WTC11 (cell line): ENCODE measurements around the gene ARL15. TPM values are rescaled to one million over a fixed set of nuclear protein-coding genes. Genes with fewer than 3 reads are reported as not detected.

Experiments used
- ARID4B ChIP-seq: sonication (generic); formaldehyde crosslinking; IDR thresholded peaks from 2 replicates; pipeline ENCODE4 v1.8.0; 2023; ENCODE audit warnings: missing genetic modification reagents, mild to moderate bottlenecking, borderline replicate concordance
- ATF1 ChIP-seq: sonication (generic); formaldehyde crosslinking; IDR thresholded peaks from 2 replicates; pipeline ENCODE4 v1.8.1; 2023; ENCODE audit warnings: mild to moderate bottlenecking, moderate library complexity, missing genetic modification reagents
- CBFB ChIP-seq: sonication (generic); formaldehyde crosslinking; IDR thresholded peaks from 2 replicates; pipeline ENCODE4 v1.8.1; 2022; ENCODE audit warnings: mild to moderate bottlenecking, low read depth, missing genetic modification reagents
- ELF4 ChIP-seq: sonication (generic); formaldehyde crosslinking; IDR thresholded peaks from 2 replicates; pipeline ENCODE4 v1.8.1; 2022; ENCODE audit warnings: low read depth, mild to moderate bottlenecking, moderate library complexity, missing genetic modification reagents
- FOXJ3 ChIP-seq: sonication (generic); formaldehyde crosslinking; IDR thresholded peaks from 2 replicates; pipeline ENCODE4 v1.9.0; 2021; ENCODE audit warnings: missing genetic modification reagents, mild to moderate bottlenecking, borderline replicate concordance
- GABPB1 ChIP-seq: sonication (generic); formaldehyde crosslinking; IDR thresholded peaks from 2 replicates; pipeline ENCODE4 v1.8.1; 2023; ENCODE audit warnings: mild to moderate bottlenecking, missing genetic modification reagents
- GRHL2 ChIP-seq: fragments of 250-450 bp; sonication (Bioruptor Pico); IDR thresholded peaks from 2 replicates; pipeline ENCODE4 v1.8.0; 2022; ENCODE audit warnings: mild to moderate bottlenecking, moderate library complexity; ENCODE audit not compliant: insufficient replicate concordance, severe bottlenecking
- JAZF1 ChIP-seq: fragments of 250-450 bp; sonication (Bioruptor Pico); IDR thresholded peaks from 2 replicates; pipeline ENCODE4 v1.9.0; 2021; ENCODE audit warnings: moderate library complexity, mild to moderate bottlenecking, inconsistent platforms
- JUN ChIP-seq: sonication (generic); formaldehyde crosslinking; IDR thresholded peaks from 2 replicates; pipeline ENCODE4 v1.8.0; 2023; ENCODE audit warnings: mild to moderate bottlenecking, missing genetic modification reagents
- MYBL2 ChIP-seq: sonication (generic); formaldehyde crosslinking; IDR thresholded peaks from 2 replicates; pipeline ENCODE4 v1.8.1; 2023; ENCODE audit warnings: mild to moderate bottlenecking, moderate library complexity, missing genetic modification reagents
- NFYB ChIP-seq: sonication (generic); formaldehyde crosslinking; conservative IDR thresholded peaks from 2 replicates; pipeline ENCODE4 v1.8.0; 2022; ENCODE audit warnings: low read depth, missing genetic modification reagents
- PRDM15 ChIP-seq: sonication (generic); formaldehyde crosslinking; IDR thresholded peaks from 2 replicates; pipeline ENCODE4 v1.8.0; 2022; ENCODE audit warnings: missing genetic modification reagents
- RORB ChIP-seq: fragments of 250-450 bp; sonication (Bioruptor Pico); IDR thresholded peaks from 2 replicates; pipeline ENCODE4 v1.9.0; 2021; ENCODE audit warnings: mild to moderate bottlenecking
- SMAD3 ChIP-seq: sonication (generic); formaldehyde crosslinking; IDR thresholded peaks from 2 replicates; pipeline ENCODE4 v1.8.0; 2022; ENCODE audit warnings: missing genetic modification reagents, mild to moderate bottlenecking, borderline replicate concordance
- SMAD4 ChIP-seq: sonication (generic); formaldehyde crosslinking; IDR thresholded peaks from 2 replicates; pipeline ENCODE4 v1.8.0; 2022; ENCODE audit warnings: mild to moderate bottlenecking, missing genetic modification reagents
- SOX15 ChIP-seq: fragments of 250-450 bp; sonication (Bioruptor Pico); IDR thresholded peaks from 2 replicates; pipeline ENCODE4 v1.9.0; 2021; ENCODE audit warnings: mild to moderate bottlenecking
- STAT6 ChIP-seq: sonication (generic); formaldehyde crosslinking; conservative IDR thresholded peaks from 2 replicates; pipeline ENCODE4 v1.8.1; 2023; ENCODE audit warnings: mild to moderate bottlenecking, low read depth, missing genetic modification reagents, moderate library complexity
- ZBTB21 ChIP-seq: sonication (generic); formaldehyde crosslinking; IDR thresholded peaks from 2 replicates; pipeline ENCODE4 v1.8.1; 2023; ENCODE audit warnings: mild to moderate bottlenecking, missing genetic modification reagents, borderline replicate concordance
- ZNF232 ChIP-seq: sonication (generic); formaldehyde crosslinking; IDR thresholded peaks from 2 replicates; pipeline ENCODE4 v1.8.0; 2022; ENCODE audit warnings: mild to moderate bottlenecking, missing genetic modification reagents
- ZNF671 ChIP-seq: fragments of 250-450 bp; sonication (Bioruptor Pico); IDR thresholded peaks from 2 replicates; pipeline ENCODE4 v1.8.0; 2021; ENCODE audit warnings: mild to moderate bottlenecking
- total RNA-seq: library from RNA; stranded (reverse); gene quantifications from 3 replicates; pipeline ENCODE4 v1.2.3, GENCODE V29; 2021
- TF ChIP-seq, protein P1 (sequence below): sonication (generic); formaldehyde crosslinking; IDR thresholded peaks from 2 replicates; pipeline ENCODE4 v1.8.1; 2022; ENCODE audit warnings: mild to moderate bottlenecking, missing genetic modification reagents, moderate library complexity, borderline replicate concordance
- TF ChIP-seq, protein P2 (sequence below): sonication (generic); formaldehyde crosslinking; IDR thresholded peaks from 2 replicates; pipeline ENCODE4 v1.8.1; 2023; ENCODE audit warnings: mild to moderate bottlenecking, missing genetic modification reagents
- TF ChIP-seq, protein P3 (sequence below): sonication (generic); formaldehyde crosslinking; IDR thresholded peaks from 2 replicates; pipeline ENCODE4 v1.8.0; 2023; ENCODE audit warnings: missing genetic modification reagents
- TF ChIP-seq, protein P4 (sequence below): sonication (generic); formaldehyde crosslinking; IDR thresholded peaks from 2 replicates; pipeline ENCODE4 v1.8.1; 2022; ENCODE audit warnings: mild to moderate bottlenecking, moderate library complexity, missing genetic modification reagents

Gene ARL15
- total RNA-seq, 1 experiment from 2014 or later: 20.1 TPM

DNA sequence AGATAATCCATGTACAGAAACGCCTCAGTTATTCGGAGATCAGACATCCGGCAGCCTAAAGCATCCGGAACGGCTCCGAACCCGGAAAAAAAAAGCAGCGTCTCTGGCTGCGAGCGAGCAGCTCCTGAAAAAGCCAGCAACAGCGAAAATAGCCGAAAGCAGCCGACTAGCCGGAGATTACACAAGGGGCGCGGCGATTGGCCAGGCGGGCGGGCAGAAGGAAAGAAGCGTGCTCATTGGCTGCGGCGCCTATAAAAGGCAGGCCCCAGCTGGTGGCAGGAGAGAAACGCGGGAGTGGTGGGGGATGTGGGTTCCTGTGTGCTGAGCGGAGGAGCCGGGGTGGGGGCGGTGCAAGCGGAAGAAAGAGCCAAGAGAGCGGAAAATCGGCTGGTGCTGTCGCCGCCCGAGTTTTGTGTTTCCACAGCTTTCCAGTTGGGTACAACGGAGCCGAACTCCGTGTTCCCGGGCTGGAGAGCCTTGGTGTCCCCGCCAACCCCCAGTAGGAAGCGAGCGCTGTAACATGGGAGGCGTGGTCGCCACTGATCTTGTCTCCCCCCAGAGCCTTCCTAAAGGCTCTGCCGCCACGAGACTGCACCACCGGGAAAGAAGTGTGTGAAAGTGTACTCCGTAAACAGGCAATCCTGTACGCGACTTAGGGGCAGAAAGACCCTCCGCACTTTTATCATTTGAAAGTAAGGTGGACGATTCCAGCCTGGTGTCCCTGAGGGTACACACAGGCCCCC, at the start of gene ARL15 (continued):
- TF ChIP-seq ARID4B (CRISPR knock-in tag) (peak; percentile 28; the same call in 1 of the 2 replicates), ZNF671 (CRISPR knock-in tag) (no peak), JAZF1 (CRISPR knock-in tag) (no peak), JUN (0 out of 2 replicates have a peak, but pooled peaks have one; percentile 9), ATF1 (CRISPR knock-in tag) (no peak), SMAD3 (no peak), ELF4 (CRISPR knock-in tag) (no peak), PRDM15 (no peak), STAT6 (CRISPR knock-in tag) (no peak), GABPB1 (CRISPR knock-in tag) (peak; percentile 21; the same call in 1 of the 2 replicates), RORB (CRISPR knock-in tag) (peak; percentile 73; the same call in 1 of the 2 replicates), SOX15 (CRISPR knock-in tag) (no peak), ZBTB21 (CRISPR knock-in tag) (no peak), SMAD4 (no peak), GRHL2 (CRISPR knock-in tag) (no peak), CBFB (CRISPR knock-in tag) (no peak), ZNF232 (CRISPR knock-in tag) (peak; percentile 30), MYBL2 (CRISPR knock-in tag) (no peak), NFYB (CRISPR knock-in tag) (peak; percentile 54), FOXJ3 (CRISPR knock-in tag) (no peak)
- TF ChIP-seq, protein P1, sequence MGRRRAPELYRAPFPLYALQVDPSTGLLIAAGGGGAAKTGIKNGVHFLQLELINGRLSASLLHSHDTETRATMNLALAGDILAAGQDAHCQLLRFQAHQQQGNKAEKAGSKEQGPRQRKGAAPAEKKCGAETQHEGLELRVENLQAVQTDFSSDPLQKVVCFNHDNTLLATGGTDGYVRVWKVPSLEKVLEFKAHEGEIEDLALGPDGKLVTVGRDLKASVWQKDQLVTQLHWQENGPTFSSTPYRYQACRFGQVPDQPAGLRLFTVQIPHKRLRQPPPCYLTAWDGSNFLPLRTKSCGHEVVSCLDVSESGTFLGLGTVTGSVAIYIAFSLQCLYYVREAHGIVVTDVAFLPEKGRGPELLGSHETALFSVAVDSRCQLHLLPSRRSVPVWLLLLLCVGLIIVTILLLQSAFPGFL: no peak
- TF ChIP-seq, protein P2, sequence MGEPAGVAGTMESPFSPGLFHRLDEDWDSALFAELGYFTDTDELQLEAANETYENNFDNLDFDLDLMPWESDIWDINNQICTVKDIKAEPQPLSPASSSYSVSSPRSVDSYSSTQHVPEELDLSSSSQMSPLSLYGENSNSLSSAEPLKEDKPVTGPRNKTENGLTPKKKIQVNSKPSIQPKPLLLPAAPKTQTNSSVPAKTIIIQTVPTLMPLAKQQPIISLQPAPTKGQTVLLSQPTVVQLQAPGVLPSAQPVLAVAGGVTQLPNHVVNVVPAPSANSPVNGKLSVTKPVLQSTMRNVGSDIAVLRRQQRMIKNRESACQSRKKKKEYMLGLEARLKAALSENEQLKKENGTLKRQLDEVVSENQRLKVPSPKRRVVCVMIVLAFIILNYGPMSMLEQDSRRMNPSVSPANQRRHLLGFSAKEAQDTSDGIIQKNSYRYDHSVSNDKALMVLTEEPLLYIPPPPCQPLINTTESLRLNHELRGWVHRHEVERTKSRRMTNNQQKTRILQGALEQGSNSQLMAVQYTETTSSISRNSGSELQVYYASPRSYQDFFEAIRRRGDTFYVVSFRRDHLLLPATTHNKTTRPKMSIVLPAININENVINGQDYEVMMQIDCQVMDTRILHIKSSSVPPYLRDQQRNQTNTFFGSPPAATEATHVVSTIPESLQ: no peak
- TF ChIP-seq, protein P3, sequence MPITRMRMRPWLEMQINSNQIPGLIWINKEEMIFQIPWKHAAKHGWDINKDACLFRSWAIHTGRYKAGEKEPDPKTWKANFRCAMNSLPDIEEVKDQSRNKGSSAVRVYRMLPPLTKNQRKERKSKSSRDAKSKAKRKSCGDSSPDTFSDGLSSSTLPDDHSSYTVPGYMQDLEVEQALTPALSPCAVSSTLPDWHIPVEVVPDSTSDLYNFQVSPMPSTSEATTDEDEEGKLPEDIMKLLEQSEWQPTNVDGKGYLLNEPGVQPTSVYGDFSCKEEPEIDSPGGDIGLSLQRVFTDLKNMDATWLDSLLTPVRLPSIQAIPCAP (CRISPR knock-in tag): no peak
- TF ChIP-seq, protein P4, sequence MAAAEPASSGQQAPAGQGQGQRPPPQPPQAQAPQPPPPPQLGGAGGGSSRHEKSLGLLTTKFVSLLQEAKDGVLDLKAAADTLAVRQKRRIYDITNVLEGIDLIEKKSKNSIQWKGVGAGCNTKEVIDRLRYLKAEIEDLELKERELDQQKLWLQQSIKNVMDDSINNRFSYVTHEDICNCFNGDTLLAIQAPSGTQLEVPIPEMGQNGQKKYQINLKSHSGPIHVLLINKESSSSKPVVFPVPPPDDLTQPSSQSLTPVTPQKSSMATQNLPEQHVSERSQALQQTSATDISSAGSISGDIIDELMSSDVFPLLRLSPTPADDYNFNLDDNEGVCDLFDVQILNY (CRISPR knock-in tag): no peak
